ENCODE results near the gene GNL3. TPM values are rescaled to one million over a fixed set of nuclear protein-coding genes. Genes with fewer than 3 reads are reported as not detected.

GNL3 gene
- polyA plus RNA-seq, 4 donors = 25.3 to 84.2 (median 55.3) TPM

GRCh38 chr3:52705688-52706686 is 20.2 kb downstream of the GNL3 start, which contains the start of the genes GLT8D1 and SPCS1:
GLT8D1 (minus strand) TSS chr3:52705791; CDS start chr3:52700460, 5,331 bp downstream.
SPCS1 (plus strand) TSS chr3:52706106; CDS start chr3:52706247, 141 bp downstream.
- Histone ChIP-seq H3K9me3 (ENCODE audit: control insufficient read depth in 2 of 2, insufficient read depth in 1 of 2, low read depth in 1 of 2, low read length in 1 of 2) (no peaks in the 10 kb centered on the region), H3K27ac (ENCODE audit: low read depth in 1 of 3, low read length in 2 of 3) (peak within 1 kb of the TSS; percentile 83 to 94 (median 86)), H3K4me3 (ENCODE audit: low read depth in 1 of 3, low read length in 3 of 3) (peak within 1 kb of the TSS; percentile 84 to 99 (median 88)), H3K4me1 (ENCODE audit: control insufficient read depth in 3 of 3, insufficient read depth in 2 of 3, low read depth in 1 of 3, low read length in 2 of 3) (peaks cover 2 to 25% (median 5%) of the 10 kb centered on the region in 3 donors), H3K36me3 (ENCODE audit: control insufficient read depth in 3 of 3, insufficient read depth in 2 of 3, low read depth in 1 of 3, low read length in 3 of 3) (peaks cover 0 to 19% (median 0%) of the 10 kb centered on the region in 3 donors), H3K27me3 (ENCODE audit: control insufficient read depth in 3 of 3, insufficient read depth in 3 of 3, low read length in 3 of 3) (no peaks in the 10 kb centered on the region)
- DNase-seq (peak; percentile 87 to 96), FAIRE-seq (no peak)
- WGBS, 3 donors = 0% methylated on average over 70 to 94 of the region's 94 CpGs

- FAIRE-seq (no peak), DNase-seq (no peak)
- no peak overlapping the region for H3K27ac ChIP-seq (ENCODE audit: low read depth in 1 of 3, low read length in 2 of 3)
- no peaks in the 10 kb centered on the region for H3K27me3 ChIP-seq (ENCODE audit: control insufficient read depth in 3 of 3, insufficient read depth in 3 of 3, low read length in 3 of 3)
- H3K9me3 ChIP-seq (ENCODE audit: control insufficient read depth in 2 of 2, insufficient read depth in 1 of 2, low read depth in 1 of 2, low read length in 1 of 2) = no peaks in the 10 kb centered on the region
- 61 to 76% (median 70%) methylated on average over 4 of the region's 4 CpGs for WGBS, 3 donors
- peaks cover 0 to 20% (median 0%) of the 10 kb centered on the region in 3 donors for H3K36me3 ChIP-seq (ENCODE audit: control insufficient read depth in 3 of 3, insufficient read depth in 2 of 3, low read depth in 1 of 3, low read length in 3 of 3)
- peaks cover 2 to 25% (median 5%) of the 10 kb centered on the region in 3 donors for H3K4me1 ChIP-seq (ENCODE audit: control insufficient read depth in 3 of 3, insufficient read depth in 2 of 3, low read depth in 1 of 3, low read length in 2 of 3)
- no peak overlapping the region for H3K4me3 ChIP-seq (ENCODE audit: low read depth in 1 of 3, low read length in 3 of 3)
These were observed 21.8 kb downstream of the GNL3 start for GRCh38 chr3:52707585-52707984.

- Histone ChIP-seq H3K36me3 (ENCODE audit: control insufficient read depth in 3 of 3, insufficient read depth in 2 of 3, low read depth in 1 of 3, low read length in 3 of 3) (peaks cover 0 to 29% (median 0%) of the 10 kb centered on the region in 3 donors), H3K27me3 (ENCODE audit: control insufficient read depth in 3 of 3, insufficient read depth in 3 of 3, low read length in 3 of 3) (no peaks in the 10 kb centered on the region), H3K27ac (ENCODE audit: low read depth in 1 of 3, low read length in 2 of 3) (no peak overlapping the region), H3K9me3 (ENCODE audit: control insufficient read depth in 2 of 2, insufficient read depth in 1 of 2, low read depth in 1 of 2, low read length in 1 of 2) (no peaks in the 10 kb centered on the region), H3K4me3 (ENCODE audit: low read depth in 1 of 3, low read length in 3 of 3) (no peak overlapping the region), H3K4me1 (ENCODE audit: control insufficient read depth in 3 of 3, insufficient read depth in 2 of 3, low read depth in 1 of 3, low read length in 2 of 3) (peaks cover 0 to 14% (median 5%) of the 10 kb centered on the region in 3 donors)
- WGBS, 3 donors = 78 to 90% (median 79%) methylated on average over 2 of the region's 2 CpGs
- FAIRE-seq = no peak
- no peak for DNase-seq
These were observed 24.7 kb downstream of the GNL3 start for GRCh38 chr3:52710512-52710911.

- Histone ChIP-seq H3K27ac (ENCODE audit: low read depth in 1 of 3, low read length in 2 of 3) (no peak overlapping the region), H3K36me3 (ENCODE audit: control insufficient read depth in 3 of 3, insufficient read depth in 2 of 3, low read depth in 1 of 3, low read length in 3 of 3) (peaks cover 0 to 38% (median 0%) of the 10 kb centered on the region in 3 donors), H3K4me3 (ENCODE audit: low read depth in 1 of 3, low read length in 3 of 3) (no peak overlapping the region), H3K4me1 (ENCODE audit: control insufficient read depth in 3 of 3, insufficient read depth in 2 of 3, low read depth in 1 of 3, low read length in 2 of 3) (peaks cover 0 to 6% (median 0%) of the 10 kb centered on the region in 3 donors), H3K9me3 (ENCODE audit: control insufficient read depth in 2 of 2, insufficient read depth in 1 of 2, low read depth in 1 of 2, low read length in 1 of 2) (no peaks in the 10 kb centered on the region), H3K27me3 (ENCODE audit: control insufficient read depth in 3 of 3, insufficient read depth in 3 of 3, low read length in 3 of 3) (no peaks in the 10 kb centered on the region)
- no peak for DNase-seq
- 92 to 93% (median 93%) methylated on average over 17 of the region's 17 CpGs for WGBS, 3 donors
- no peak for FAIRE-seq
These were observed 26.7 kb downstream of the GNL3 start for GRCh38 chr3:52712291-52713212.

- Histone ChIP-seq H3K36me3 (ENCODE audit: control insufficient read depth in 3 of 3, insufficient read depth in 2 of 3, low read depth in 1 of 3, low read length in 3 of 3) (peaks cover 0 to 39% (median 2%) of the 10 kb centered on the region in 3 donors), H3K27me3 (ENCODE audit: control insufficient read depth in 3 of 3, insufficient read depth in 3 of 3, low read length in 3 of 3) (no peaks in the 10 kb centered on the region), H3K9me3 (ENCODE audit: control insufficient read depth in 2 of 2, insufficient read depth in 1 of 2, low read depth in 1 of 2, low read length in 1 of 2) (peaks cover 0 to 6% of the 10 kb centered on the region in 2 donors), H3K27ac (ENCODE audit: low read depth in 1 of 3, low read length in 2 of 3) (peak overlapping the region in 1 of 3 donors; percentile 58), H3K4me1 (ENCODE audit: control insufficient read depth in 3 of 3, insufficient read depth in 2 of 3, low read depth in 1 of 3, low read length in 2 of 3) (peaks cover 0 to 4% (median 0%) of the 10 kb centered on the region in 3 donors), H3K4me3 (ENCODE audit: low read depth in 1 of 3, low read length in 3 of 3) (peak overlapping the region in 2 of 3 donors; percentile 14 to 52)
- WGBS, 3 donors = 15 to 48% (median 48%) methylated on average over 33 to 39 of the region's 39 CpGs
- DNase-seq (peak; percentile 83 to 84), FAIRE-seq (no peak)
These were observed 28.8 kb downstream of the GNL3 start for GRCh38 chr3:52714335-52715302.

- no peak for FAIRE-seq
- 92 to 94% (median 93%) methylated on average over 11 of the region's 11 CpGs for WGBS, 3 donors
- Histone ChIP-seq H3K4me1 (ENCODE audit: control insufficient read depth in 3 of 3, insufficient read depth in 2 of 3, low read depth in 1 of 3, low read length in 2 of 3) (peaks cover 0 to 4% (median 0%) of the 10 kb centered on the region in 3 donors), H3K36me3 (ENCODE audit: control insufficient read depth in 3 of 3, insufficient read depth in 2 of 3, low read depth in 1 of 3, low read length in 3 of 3) (peaks cover 0 to 40% (median 2%) of the 10 kb centered on the region in 3 donors), H3K27me3 (ENCODE audit: control insufficient read depth in 3 of 3, insufficient read depth in 3 of 3, low read length in 3 of 3) (no peaks in the 10 kb centered on the region), H3K27ac (ENCODE audit: low read depth in 1 of 3, low read length in 2 of 3) (no peak overlapping the region), H3K9me3 (ENCODE audit: control insufficient read depth in 2 of 2, insufficient read depth in 1 of 2, low read depth in 1 of 2, low read length in 1 of 2) (peaks cover 0 to 11% of the 10 kb centered on the region in 2 donors), H3K4me3 (ENCODE audit: low read depth in 1 of 3, low read length in 3 of 3) (no peak overlapping the region)
- DNase-seq = no peak
These were observed 30.0 kb downstream of the GNL3 start for GRCh38 chr3:52715714-52716305.

- Histone ChIP-seq H3K27ac (ENCODE audit: low read depth in 1 of 3, low read length in 2 of 3) (no peak overlapping the region), H3K36me3 (ENCODE audit: control insufficient read depth in 3 of 3, insufficient read depth in 2 of 3, low read depth in 1 of 3, low read length in 3 of 3) (peaks cover 0 to 47% (median 2%) of the 10 kb centered on the region in 3 donors), H3K9me3 (ENCODE audit: control insufficient read depth in 2 of 2, insufficient read depth in 1 of 2, low read depth in 1 of 2, low read length in 1 of 2) (peaks cover 0 to 20% of the 10 kb centered on the region in 2 donors), H3K4me3 (ENCODE audit: low read depth in 1 of 3, low read length in 3 of 3) (no peak overlapping the region), H3K27me3 (ENCODE audit: control insufficient read depth in 3 of 3, insufficient read depth in 3 of 3, low read length in 3 of 3) (no peaks in the 10 kb centered on the region), H3K4me1 (ENCODE audit: control insufficient read depth in 3 of 3, insufficient read depth in 2 of 3, low read depth in 1 of 3, low read length in 2 of 3) (peaks cover 0 to 4% (median 0%) of the 10 kb centered on the region in 3 donors)
- DNase-seq (no peak), FAIRE-seq (no peak)
These were observed 33.8 kb downstream of the GNL3 start for GRCh38 chr3:52719618-52720017.

Data from small intestine (tissue), 7 donors.